GM18519 (cell line): ENCODE data around the gene TOLLIP.

ENCODE experiments used
- ATAC-seq: cut with Tn5 transposase; IDR thresholded peaks from one replicate; pipeline ENCODE4 v1.9.1; 2021; ENCODE audit warnings: mild to moderate bottlenecking, moderate library complexity; ENCODE audit not compliant: unreplicated experiment, low FRiP score

The TOLLIP gene

DNA sequence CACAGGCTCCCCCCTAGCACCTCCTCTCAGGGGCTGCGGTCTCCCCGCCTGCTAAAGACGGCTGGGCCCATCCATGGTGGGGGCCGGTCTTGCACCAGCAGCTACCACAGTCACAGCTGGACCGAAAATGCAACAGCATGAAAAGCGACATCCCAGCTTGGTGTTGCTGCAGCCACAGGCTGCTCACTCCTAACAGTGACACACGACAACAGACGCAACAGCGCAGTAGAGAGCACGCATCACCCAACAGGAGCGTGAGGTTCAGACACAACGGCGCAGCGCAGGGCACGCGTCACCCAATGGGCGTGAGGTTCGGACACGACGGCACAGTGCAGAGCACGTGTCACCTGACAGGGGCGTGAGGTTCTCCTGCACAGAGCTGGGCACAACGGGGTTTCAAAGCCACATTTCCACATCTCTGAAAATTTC, 24.1 kb downstream of the TOLLIP start:
- ATAC-seq, result no peak

DNA sequence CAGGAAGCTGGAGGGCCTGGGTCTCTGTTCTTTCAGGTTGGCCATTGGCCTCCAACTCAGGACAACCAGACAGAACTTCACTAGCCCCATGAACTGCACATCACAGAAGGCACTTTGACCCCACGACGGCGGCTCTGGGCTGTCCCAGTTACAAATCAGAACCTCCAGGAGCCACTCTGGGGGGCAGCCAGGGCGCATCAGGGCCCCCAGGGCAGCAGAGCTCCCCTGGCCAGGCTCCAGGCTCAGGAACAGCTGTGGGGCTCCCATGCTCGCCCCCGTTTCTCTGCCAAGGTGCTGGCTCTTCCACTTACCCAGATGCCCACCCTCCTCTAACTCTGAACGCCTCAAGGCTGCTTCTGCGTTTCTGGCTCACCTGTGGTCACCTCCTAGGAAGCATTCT, 25.5 kb downstream of the TOLLIP start:
- no peak for ATAC-seq

DNA sequence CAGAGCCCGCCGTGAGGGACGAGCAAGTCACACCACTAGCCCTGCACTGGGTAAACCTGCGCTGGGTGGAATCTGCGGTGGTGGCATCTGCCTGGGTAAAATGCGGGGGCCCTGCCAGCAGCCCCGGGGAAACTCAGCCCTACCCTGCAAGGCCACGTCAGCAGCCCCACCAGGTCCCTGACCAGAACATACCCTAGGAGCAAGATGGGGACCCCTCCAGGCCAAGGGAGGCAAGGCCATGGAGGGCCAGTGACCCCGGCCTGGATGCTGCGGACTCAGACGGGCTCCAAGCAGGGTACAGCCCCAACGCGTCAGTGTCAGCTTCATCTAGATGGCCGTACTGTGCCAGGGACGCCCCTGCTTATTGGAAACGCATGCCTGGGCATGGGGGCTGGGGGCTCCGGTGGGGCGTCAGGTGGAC, 26.3 kb downstream of the TOLLIP start:
- no peak for ATAC-seq

DNA sequence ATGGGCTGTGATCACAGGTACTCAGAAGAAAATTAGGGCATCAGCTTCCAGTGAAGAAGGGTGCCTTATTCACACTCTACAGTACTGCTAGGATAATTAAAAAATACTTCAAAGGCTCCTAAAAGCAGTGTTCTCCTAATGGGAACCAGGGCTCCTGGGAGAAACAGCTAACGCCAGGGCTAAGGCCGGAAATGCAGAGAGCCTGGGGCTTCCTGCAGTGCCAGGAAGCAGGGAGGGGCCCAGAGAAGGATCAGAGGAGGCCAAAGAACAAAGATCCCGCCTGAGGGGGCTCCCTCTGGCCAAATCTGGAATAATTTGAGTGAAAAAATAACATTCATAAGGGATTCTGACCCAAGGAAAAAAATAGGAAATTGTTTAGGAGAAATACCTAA, 27.5 kb downstream of the TOLLIP start:
- no peak for ATAC-seq

- no peak for ATAC-seq
Measured at GRCh38 chr11:1281326-1281973, 28.0 kb downstream of the TOLLIP start.

- ATAC-seq, result no peak
Measured at GRCh38 chr11:1280116-1281035, 29.1 kb downstream of the TOLLIP start.

- ATAC-seq, result no peak
Measured at GRCh38 chr11:1279674-1280055, 29.8 kb downstream of the TOLLIP start.

DNA sequence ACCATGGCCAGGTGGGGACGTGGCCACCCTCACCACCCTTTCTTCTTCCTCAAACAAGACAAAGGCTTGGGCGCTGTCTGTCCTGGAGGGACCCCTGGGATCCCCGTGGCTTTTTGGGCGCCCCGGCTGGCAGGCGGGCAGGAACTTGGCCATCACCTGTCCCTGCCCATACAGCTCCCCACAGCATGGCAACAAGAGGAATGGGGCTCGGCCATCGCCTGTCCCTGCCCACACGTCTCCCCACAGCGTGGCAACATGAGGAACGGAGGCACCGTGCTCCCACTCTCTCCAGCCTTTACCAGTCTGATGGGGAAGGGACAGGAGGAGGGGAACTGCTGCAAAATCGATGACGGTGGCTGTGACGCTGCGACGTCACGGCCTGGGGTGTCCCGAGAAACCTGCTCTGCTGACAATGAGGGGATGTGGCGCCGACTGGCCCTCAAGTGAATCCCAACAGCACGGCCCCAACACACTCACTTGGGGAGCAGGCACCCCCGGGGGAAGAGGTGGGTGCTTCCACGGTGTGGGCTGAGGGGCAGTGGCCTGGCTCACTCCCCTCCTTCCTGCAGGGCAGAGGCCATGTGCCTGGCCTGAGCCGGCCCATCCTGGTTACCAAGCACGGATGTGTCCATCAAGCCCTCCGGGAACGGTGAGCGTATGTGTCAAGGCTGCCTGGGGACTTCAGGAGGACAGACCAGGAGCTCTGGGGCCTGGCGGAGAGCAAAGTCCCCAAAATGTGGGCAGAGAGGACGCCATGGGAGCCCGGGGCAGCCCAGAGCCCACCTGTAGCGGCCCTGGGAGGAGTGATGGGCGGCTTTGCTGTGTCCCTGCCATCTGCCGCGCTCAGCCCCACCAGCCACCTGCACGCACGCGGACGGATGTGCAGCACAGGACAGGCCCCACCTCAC, 30.4 kb downstream of the TOLLIP start:
- ATAC-seq, result no peak

DNA sequence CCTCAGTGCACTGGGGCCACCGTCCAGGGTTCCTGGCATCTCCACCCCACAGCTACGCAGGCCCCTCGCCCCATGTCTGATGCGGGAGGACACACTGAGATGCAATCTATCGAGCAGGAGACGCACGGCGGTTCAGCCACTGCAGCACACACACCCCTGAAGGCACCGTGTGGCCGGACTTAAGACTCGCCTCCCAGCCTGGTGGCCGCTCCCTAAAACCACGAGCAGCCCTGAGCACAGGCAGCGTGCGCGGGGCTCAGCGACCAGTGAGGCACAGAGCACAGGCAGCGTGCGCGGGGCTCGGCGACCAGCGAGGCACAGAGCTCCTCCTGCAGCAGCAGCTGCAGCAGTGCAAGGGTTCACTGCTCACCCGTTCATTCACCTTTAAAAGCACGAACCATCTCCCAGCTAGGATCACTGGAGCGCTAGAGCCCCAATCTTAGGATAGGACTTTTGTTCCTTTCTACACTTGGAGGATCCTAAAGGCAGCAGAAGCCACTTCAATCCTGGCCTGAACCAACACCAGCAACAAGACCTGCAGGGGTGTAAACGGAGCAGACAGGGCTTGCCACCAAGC, 31.4 kb downstream of the TOLLIP start:
- ATAC-seq, result no peak

- no peak for ATAC-seq
Measured at GRCh38 chr11:1276866-1277615, 32.4 kb downstream of the TOLLIP start.

DNA sequence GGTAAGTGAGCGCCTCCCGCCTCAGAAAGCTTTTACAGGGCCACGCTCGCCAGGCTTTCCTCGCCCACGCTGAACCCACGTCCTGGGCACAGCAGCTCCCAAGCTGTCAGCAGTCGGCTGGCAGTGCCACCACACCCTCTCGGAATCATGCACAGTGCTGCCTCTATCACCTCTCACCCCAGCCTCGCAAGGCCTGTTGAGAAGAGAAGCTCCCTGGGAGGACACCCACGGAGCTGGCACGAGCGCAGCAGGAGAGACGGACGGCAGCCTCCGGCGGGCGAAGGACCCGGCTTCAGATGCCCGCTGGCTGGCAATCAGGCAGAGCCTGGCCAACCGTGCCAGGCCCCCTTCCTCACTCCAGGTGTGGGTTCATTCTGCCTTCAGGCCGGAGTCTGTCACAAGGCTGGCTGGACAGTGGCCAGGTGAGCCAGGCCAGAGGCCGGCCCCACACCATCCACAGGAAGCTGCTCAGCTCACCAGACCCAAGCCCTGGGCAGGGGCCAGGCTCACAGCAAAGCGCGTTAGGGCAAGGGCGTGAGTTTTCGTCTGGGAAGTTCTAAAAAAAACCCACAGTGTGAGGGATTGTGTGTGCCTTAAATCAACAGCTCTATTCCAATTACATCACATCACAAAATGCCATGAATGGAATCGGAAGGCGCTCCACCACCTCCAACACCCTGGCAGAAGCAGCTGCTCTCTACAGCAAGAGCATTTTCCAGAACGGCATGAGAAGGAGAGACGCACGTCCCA, 33.2 kb downstream of the TOLLIP start:
- no peak for ATAC-seq

GRCh38 chr11:1275021-1275420, 34.4 kb downstream of the TOLLIP start:
- no peak for ATAC-seq

DNA sequence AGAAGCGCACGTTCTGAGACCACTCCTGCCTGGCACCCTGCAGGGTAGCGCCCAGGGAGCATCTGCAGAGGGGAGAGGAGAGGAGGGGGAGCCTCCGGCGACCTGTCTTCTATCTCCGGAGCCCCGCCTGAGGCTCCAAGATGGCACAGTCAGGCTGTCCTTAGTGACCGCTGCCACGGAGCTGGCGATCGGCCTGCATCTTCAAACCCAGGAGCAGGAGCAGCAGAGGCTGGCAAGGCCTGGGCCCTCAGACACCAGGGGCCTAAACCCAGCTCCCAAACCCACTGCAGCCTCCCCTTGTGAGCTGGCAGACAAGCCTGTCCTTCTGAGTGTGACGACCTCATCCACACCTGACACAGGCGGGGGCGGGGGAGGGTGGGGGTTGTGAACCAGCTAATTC, 34.9 kb downstream of the TOLLIP start:
- ATAC-seq, result no peak

GRCh38 chr11:1272531-1272930, 36.9 kb downstream of the TOLLIP start:
- ATAC-seq, result no peak

GRCh38 chr11:1271927-1272326, 37.5 kb downstream of the TOLLIP start:
- ATAC-seq, result no peak

DNA sequence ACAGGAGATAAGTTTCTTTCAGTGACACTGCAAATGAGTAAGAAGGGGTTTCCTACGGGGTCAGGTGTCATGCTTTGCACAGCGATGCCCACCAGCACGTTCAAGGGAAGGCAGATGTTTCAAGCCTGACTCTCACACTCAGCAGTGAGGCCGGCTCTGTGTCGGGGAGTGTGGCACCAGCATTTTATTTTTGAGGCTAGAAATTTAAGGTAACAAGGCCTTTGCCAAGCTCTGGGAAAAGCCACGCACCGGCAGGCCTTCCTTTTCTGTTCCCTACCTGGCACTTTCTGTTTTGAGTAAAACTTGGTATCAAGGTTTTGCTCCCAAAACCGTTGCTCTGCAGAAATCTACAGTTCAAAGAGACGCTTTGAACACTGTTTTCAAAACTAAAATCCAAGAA, 38.0 kb downstream of the TOLLIP start:
- no peak for ATAC-seq

DNA sequence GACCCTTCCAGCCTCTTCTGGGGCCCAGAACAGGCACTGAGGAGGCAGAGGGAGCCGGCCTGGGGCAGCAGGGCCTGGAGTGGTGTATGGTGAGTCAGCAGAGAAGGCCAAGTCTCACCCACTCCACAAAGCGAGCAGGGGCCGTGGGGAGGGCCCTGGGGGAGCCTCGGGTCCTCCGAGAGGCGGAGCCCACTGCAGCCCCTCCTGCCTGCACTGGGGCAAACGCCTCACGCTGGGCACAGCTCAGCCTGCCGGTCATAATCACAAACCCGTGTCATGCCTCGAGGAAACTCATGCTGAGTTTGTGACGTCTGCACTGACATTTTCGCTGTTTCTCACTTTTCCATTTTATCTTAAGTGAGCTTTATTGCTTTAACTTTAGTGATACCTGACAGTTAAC, 38.4 kb downstream of the TOLLIP start:
- no peak for ATAC-seq

- ATAC-seq, result no peak
Measured at GRCh38 chr11:1270476-1270875, 39.0 kb downstream of the TOLLIP start.

DNA sequence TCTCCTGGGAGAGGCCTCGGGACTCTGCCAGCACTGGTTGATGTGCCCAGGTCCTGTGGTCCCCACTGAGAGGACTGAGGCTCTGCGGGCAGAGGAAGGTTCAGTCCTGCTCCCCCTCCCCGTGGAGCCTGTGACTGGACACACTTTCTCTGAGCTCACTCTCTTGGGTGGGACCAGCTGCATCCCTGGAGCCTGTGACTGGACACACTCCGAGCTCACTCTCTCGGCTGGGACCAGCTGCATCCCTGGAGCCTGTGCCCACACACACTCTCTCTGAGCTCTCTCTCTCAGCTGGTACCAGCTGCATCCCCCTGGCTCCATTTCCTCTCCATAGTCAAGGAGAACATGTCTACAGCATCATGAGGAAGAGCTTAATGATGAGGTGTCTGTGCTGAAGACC, 39.5 kb downstream of the TOLLIP start:
- ATAC-seq, result no peak
